GM23338 (cell line): ENCODE data around the gene TNRC18. TPM values are rescaled to one million over a fixed set of nuclear protein-coding genes. Genes with fewer than 3 reads are reported as not detected.

Experiments used
- ATAC-seq: fragments of 200-7000 bp; cut with Tn5 transposase; 3 replicates; pipeline ENCODE4 v1.9.1; 2020
- DNase-seq: peaks from one replicate; pipeline ENCODE4 v3.0.0-alpha.2; 2015; ENCODE audit warnings: low spot score
- H2AFZ ChIP-seq: fragments of 200-600 bp; sonication (generic); 2 replicates; pipeline ENCODE4 v1.8.0; 2016; ENCODE audit warnings: antibody characterized with exemption, mild to moderate bottlenecking, moderate library complexity
- H3F3A ChIP-seq: fragments of 200-600 bp; sonication (generic); replicated peaks from 2 replicates; pipeline ENCODE4 v1.8.0; 2017; ENCODE audit warnings: antibody characterized with exemption, mixed run types, low read depth
- H3K27ac ChIP-seq: fragments of 200-600 bp; sonication (generic); 2 replicates; pipeline ENCODE4 v1.6.1; 2016; ENCODE audit warnings: low read depth
- H3K27me3 ChIP-seq: fragments of 200-600 bp; sonication (generic); 2 replicates; pipeline ENCODE4 v1.8.0; 2016; ENCODE audit warnings: mild to moderate bottlenecking, mixed run types, moderate library complexity; ENCODE audit not compliant: insufficient read depth
- H3K36me3 ChIP-seq: fragments of 200-600 bp; sonication (generic); 2 replicates; pipeline ENCODE4 v1.8.0; 2016; ENCODE audit warnings: mild to moderate bottlenecking; ENCODE audit not compliant: insufficient read depth
- H3K4me1 ChIP-seq: fragments of 200-600 bp; sonication (generic); 2 replicates; pipeline ENCODE4 v1.8.0; 2016; ENCODE audit warnings: mild to moderate bottlenecking, moderate library complexity; ENCODE audit not compliant: insufficient read depth
- H3K4me2 ChIP-seq: fragments of 200-600 bp; sonication (generic); 2 replicates; pipeline ENCODE4 v1.7.1; 2017; ENCODE audit warnings: mixed run types
- H3K4me3 ChIP-seq: fragments of 200-600 bp; sonication (generic); 2 replicates; pipeline ENCODE4 v1.6.1; 2016; ENCODE audit warnings: mixed run types
- H3K79me2 ChIP-seq: fragments of 200-600 bp; sonication (generic); replicated peaks from 2 replicates; pipeline ENCODE4 v1.8.0; 2017; ENCODE audit warnings: mild to moderate bottlenecking; ENCODE audit not compliant: insufficient read depth
- H3K9me2 ChIP-seq: fragments of 200-600 bp; sonication (generic); 2 replicates; pipeline ENCODE4 v1.8.0; 2017; ENCODE audit not compliant: insufficient read depth
- H4K20me1 ChIP-seq: fragments of 200-600 bp; sonication (generic); replicated peaks from 2 replicates; pipeline ENCODE4 v1.8.0; 2017; ENCODE audit warnings: mild to moderate bottlenecking; ENCODE audit not compliant: insufficient read depth
- H3K27ac Mint-ChIP-seq: 2 replicates; pipeline ENCODE4 v1.8.0; 2020; ENCODE audit warnings: inconsistent platforms, mild to moderate bottlenecking, moderate library complexity, mixed read lengths
- H3K27me3 Mint-ChIP-seq: 3 replicates; pipeline ENCODE4 v1.8.0; 2022; ENCODE audit warnings: low read depth, mild to moderate bottlenecking, moderate library complexity, mixed read lengths, inconsistent platforms; ENCODE audit not compliant: insufficient read depth, poor library complexity
- H3K36me3 Mint-ChIP-seq: 3 replicates; pipeline ENCODE4 v1.8.0; 2021; ENCODE audit warnings: low read depth, mild to moderate bottlenecking, inconsistent platforms, moderate library complexity, mixed read lengths
- H3K4me1 Mint-ChIP-seq: 3 replicates; pipeline ENCODE4 v1.8.0; 2020; ENCODE audit warnings: mild to moderate bottlenecking, inconsistent platforms, mixed read lengths
- H3K4me3 Mint-ChIP-seq: 3 replicates; pipeline ENCODE4 v1.8.0; 2021; ENCODE audit warnings: moderate library complexity, mild to moderate bottlenecking, inconsistent platforms, mixed read lengths
- H3K9me3 Mint-ChIP-seq: 3 replicates; pipeline ENCODE4 v1.8.0; 2020; ENCODE audit warnings: moderate library complexity, mild to moderate bottlenecking, inconsistent platforms, mixed read lengths
- CTCF ChIP-seq, 2 experiments: fragments of 200-600 bp in 1 of 2; sonication (generic) in 1 of 2; conservative IDR thresholded peaks; 2 replicates each; pipeline versions ENCODE4 v1.5.1 to v1.6.1; 2016 to 2017; ENCODE audit warnings: antibody characterized with exemption in 2 of 2, low read depth in 2 of 2, mild to moderate bottlenecking in 2 of 2, moderate library complexity in 1 of 2
- EZH2phosphoT487 ChIP-seq: fragments of 200-600 bp; sonication (generic); IDR thresholded peaks from one replicate; pipeline ENCODE4 v1.8.1; 2018; ENCODE audit warnings: antibody characterized with exemption; ENCODE audit not compliant: unreplicated experiment
- POLR2AphosphoS5 ChIP-seq: IDR thresholded peaks from 2 replicates; pipeline ENCODE4 v1.6.1; 2016; ENCODE audit warnings: antibody characterized with exemption, low read depth
- ZNF331 ChIP-seq: fragments of 250-450 bp; sonication (Bioruptor Pico); IDR thresholded peaks from 2 replicates; pipeline ENCODE4 v1.5.0; 2020; ENCODE audit warnings: low read depth, mild to moderate bottlenecking, moderate library complexity
- polyA plus RNA-seq: library from polyadenylated mRNA; unstranded; fragments of >200 nt; fragmentation: Nextera tagmentation; extraction: Ambion mirVana; gene quantifications from 2 replicates; pipeline ENCODE4 v1.2.1, GENCODE V29; 2016
- total RNA-seq: library from RNA; depleted of rRNA; stranded (reverse); fragments of >200 nt; shearing (Covaris generic); gene quantifications from 2 replicates; pipeline ENCODE4 v1.2.3, GENCODE V29; 2014
- TF ChIP-seq, protein P1 (sequence below): fragments of 250-450 bp; sonication (Bioruptor Pico); IDR thresholded peaks from 2 replicates; pipeline ENCODE4 v1.5.0; 2020; ENCODE audit warnings: mild to moderate bottlenecking, moderate library complexity

The TNRC18 gene
- total and polyA plus RNA-seq, 2 experiments from 2014 or later = 2.1 to 17.5 TPM

GRCh38 chr7:5456409-5456808, 32.8 kb upstream of the TNRC18 start (continued):
- TF ChIP-seq, protein P1, sequence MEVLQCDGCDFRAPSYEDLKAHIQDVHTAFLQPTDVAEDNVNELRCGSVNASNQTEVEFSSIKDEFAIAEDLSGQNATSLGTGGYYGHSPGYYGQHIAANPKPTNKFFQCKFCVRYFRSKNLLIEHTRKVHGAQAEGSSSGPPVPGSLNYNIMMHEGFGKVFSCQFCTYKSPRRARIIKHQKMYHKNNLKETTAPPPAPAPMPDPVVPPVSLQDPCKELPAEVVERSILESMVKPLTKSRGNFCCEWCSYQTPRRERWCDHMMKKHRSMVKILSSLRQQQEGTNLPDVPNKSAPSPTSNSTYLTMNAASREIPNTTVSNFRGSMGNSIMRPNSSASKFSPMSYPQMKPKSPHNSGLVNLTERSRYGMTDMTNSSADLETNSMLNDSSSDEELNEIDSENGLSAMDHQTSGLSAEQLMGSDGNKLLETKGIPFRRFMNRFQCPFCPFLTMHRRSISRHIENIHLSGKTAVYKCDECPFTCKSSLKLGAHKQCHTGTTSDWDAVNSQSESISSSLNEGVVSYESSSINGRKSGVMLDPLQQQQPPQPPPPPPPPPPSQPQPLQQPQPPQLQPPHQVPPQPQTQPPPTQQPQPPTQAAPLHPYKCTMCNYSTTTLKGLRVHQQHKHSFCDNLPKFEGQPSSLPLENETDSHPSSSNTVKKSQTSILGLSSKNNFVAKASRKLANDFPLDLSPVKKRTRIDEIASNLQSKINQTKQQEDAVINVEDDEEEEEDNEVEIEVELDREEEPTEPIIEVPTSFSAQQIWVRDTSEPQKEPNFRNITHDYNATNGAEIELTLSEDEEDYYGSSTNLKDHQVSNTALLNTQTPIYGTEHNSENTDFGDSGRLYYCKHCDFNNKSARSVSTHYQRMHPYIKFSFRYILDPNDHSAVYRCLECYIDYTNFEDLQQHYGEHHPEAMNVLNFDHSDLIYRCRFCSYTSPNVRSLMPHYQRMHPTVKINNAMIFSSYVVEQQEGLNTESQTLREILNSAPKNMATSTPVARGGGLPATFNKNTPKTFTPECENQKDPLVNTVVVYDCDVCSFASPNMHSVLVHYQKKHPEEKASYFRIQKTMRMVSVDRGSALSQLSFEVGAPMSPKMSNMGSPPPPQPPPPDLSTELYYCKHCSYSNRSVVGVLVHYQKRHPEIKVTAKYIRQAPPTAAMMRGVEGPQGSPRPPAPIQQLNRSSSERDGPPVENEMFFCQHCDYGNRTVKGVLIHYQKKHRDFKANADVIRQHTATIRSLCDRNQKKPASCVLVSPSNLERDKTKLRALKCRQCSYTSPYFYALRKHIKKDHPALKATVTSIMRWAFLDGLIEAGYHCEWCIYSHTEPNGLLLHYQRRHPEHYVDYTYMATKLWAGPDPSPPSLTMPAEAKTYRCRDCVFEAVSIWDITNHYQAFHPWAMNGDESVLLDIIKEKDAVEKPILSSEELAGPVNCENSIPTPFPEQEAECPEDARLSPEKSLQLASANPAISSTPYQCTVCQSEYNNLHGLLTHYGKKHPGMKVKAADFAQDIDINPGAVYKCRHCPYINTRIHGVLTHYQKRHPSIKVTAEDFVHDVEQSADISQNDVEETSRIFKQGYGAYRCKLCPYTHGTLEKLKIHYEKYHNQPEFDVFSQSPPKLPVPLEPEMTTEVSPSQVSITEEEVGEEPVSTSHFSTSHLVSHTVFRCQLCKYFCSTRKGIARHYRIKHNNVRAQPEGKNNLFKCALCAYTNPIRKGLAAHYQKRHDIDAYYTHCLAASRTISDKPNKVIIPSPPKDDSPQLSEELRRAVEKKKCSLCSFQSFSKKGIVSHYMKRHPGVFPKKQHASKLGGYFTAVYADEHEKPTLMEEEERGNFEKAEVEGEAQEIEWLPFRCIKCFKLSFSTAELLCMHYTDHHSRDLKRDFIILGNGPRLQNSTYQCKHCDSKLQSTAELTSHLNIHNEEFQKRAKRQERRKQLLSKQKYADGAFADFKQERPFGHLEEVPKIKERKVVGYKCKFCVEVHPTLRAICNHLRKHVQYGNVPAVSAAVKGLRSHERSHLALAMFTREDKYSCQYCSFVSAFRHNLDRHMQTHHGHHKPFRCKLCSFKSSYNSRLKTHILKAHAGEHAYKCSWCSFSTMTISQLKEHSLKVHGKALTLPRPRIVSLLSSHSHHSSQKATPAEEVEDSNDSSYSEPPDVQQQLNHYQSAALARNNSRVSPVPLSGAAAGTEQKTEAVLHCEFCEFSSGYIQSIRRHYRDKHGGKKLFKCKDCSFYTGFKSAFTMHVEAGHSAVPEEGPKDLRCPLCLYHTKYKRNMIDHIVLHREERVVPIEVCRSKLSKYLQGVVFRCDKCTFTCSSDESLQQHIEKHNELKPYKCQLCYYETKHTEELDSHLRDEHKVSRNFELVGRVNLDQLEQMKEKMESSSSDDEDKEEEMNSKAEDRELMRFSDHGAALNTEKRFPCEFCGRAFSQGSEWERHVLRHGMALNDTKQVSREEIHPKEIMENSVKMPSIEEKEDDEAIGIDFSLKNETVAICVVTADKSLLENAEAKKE (CRISPR knock-in tag) = no peak

GRCh38 chr7:5455581-5456219, 32.1 kb upstream of the TNRC18 start:
- no peaks in the 10 kb centered on the region for H3K9me2 ChIP-seq
- Mint-ChIP-seq H3K27me3 (peaks cover 24% of the 10 kb centered on the region), H3K9me3 (no peaks in the 10 kb centered on the region), H3K27ac (no peak overlapping the region), H3K4me3 (no peak overlapping the region), H3K4me1 (peaks cover 10% of the 10 kb centered on the region), H3K36me3 (peaks cover 3% of the 10 kb centered on the region; the same call in 1 of the 3 replicates)
- no peak for TF ChIP-seq POLR2AphosphoS5
- no peak for TF ChIP-seq CTCF (conservative IDR thresholded peaks at IDR 0.05; ENCODE audit: low read depth in 2 of 2)
- no peak for TF ChIP-seq ZNF331 (CRISPR knock-in tag)
- TF ChIP-seq EZH2phosphoT487 = no peak
- TF ChIP-seq, protein P1 (CRISPR knock-in tag) = no peak
- DNase-seq (no peak), ATAC-seq (no peak)
- 0 out of 2 replicates have a peak, but pooled peaks cover 3% of the 10 kb centered on the region for H3F3A ChIP-seq
- no peaks in the 10 kb centered on the region for H3K79me2 ChIP-seq
- peaks cover 5% of the 10 kb centered on the region; the same call in 1 of the 2 replicates for H3K4me1 ChIP-seq
- H3K4me2 ChIP-seq = no peak overlapping the region
- no peak overlapping the region for H2AFZ ChIP-seq
- H3K4me3 ChIP-seq = no peak overlapping the region
- no peaks in the 10 kb centered on the region; the same call in 1 of the 2 replicates for H4K20me1 ChIP-seq
- H3K27me3 ChIP-seq = no peaks in the 10 kb centered on the region
- no peak overlapping the region for H3K27ac ChIP-seq
- H3K36me3 ChIP-seq = no peaks in the 10 kb centered on the region
